Keratinocyte (primary cell): Measurements from ENCODE around the gene GPR158. TPM values are rescaled to one million over a fixed set of nuclear protein-coding genes. Genes with fewer than 3 reads are reported as not detected.

Source experiments
- DNase-seq: peaks from one replicate; pipeline ENCODE4 v3.0.0-alpha.2; 2011; ENCODE audit warnings: low read depth, missing footprints, low spot score
- FAIRE-seq: peaks from 2 replicates; lab custom pipeline; 2011; peaks lifted over from hg19 to GRCh38; lab: Jason Lieb, UNC
- H2AFZ ChIP-seq: 2 replicates; pipeline ENCODE4 v1.6.0; 2012; ENCODE audit warnings: low read length, control low read depth, inconsistent platforms; ENCODE audit not compliant: control insufficient read depth
- H3K27ac ChIP-seq: 2 replicates; pipeline ENCODE4 v1.5.1; 2011; ENCODE audit warnings: low read length; ENCODE audit not compliant: control insufficient read depth, insufficient read depth
- H3K27me3 ChIP-seq: 3 replicates; pipeline ENCODE4 v1.6.0; 2011; ENCODE audit warnings: low read length; ENCODE audit not compliant: control insufficient read depth, insufficient read depth; ENCODE audit errors: extremely low read depth
- H3K36me3 ChIP-seq, 2 experiments: 2 replicates in 1 of 2; 3 replicates in 1 of 2; pipeline ENCODE4 v1.5.1; 2011; ENCODE audit warnings: low read length in 2 of 2, mild to moderate bottlenecking in 1 of 2; ENCODE audit not compliant: control insufficient read depth in 2 of 2, insufficient read depth in 2 of 2; ENCODE audit errors: extremely low read depth in 1 of 2
- H3K4me1 ChIP-seq: 3 replicates; pipeline ENCODE4 v1.5.1; 2011; ENCODE audit warnings: low read length; ENCODE audit not compliant: control insufficient read depth, insufficient read depth; ENCODE audit errors: extremely low read depth
- H3K4me2 ChIP-seq: 3 replicates; pipeline ENCODE4 v1.6.0; 2011; ENCODE audit warnings: low read depth, low read length; ENCODE audit not compliant: control insufficient read depth, insufficient read depth; ENCODE audit errors: extremely low read depth
- H3K4me3 ChIP-seq, 3 experiments: fragments of 200-600 bp in 1 of 3; sonication (generic) in 1 of 3; 2 replicates in 2 of 3; 3 replicates in 1 of 3; pipeline ENCODE4 v1.5.1; 2011 to 2016; ENCODE audit warnings: low read length in 3 of 3, mild to moderate bottlenecking in 3 of 3, control low read depth in 2 of 3, inconsistent platforms in 1 of 3, low read depth in 1 of 3, mixed read lengths in 1 of 3, mixed run types in 1 of 3, moderate library complexity in 1 of 3; ENCODE audit not compliant: control insufficient read depth in 2 of 3, insufficient read depth in 2 of 3; ENCODE audit errors: extremely low read depth in 1 of 3
- H3K79me2 ChIP-seq: 2 replicates; pipeline ENCODE4 v1.6.0; 2012; ENCODE audit warnings: low read length; ENCODE audit not compliant: control insufficient read depth, insufficient read depth
- H3K9ac ChIP-seq: 3 replicates; pipeline ENCODE4 v1.6.0; 2011; ENCODE audit warnings: low read length; ENCODE audit not compliant: control insufficient read depth, insufficient read depth; ENCODE audit errors: extremely low read depth
- H3K9me1 ChIP-seq: 3 replicates; pipeline ENCODE4 v1.6.0; 2011; ENCODE audit warnings: low read length; ENCODE audit not compliant: control insufficient read depth, insufficient read depth; ENCODE audit errors: extremely low read depth
- H3K9me3 ChIP-seq: 2 replicates; pipeline ENCODE4 v1.5.1; 2012; ENCODE audit warnings: low read depth, low read length; ENCODE audit not compliant: control insufficient read depth
- H4K20me1 ChIP-seq: 3 replicates; pipeline ENCODE4 v1.6.0; 2011; ENCODE audit warnings: low read length; ENCODE audit not compliant: control insufficient read depth, insufficient read depth; ENCODE audit errors: extremely low read depth
- CTCF ChIP-seq, 3 experiments: IDR thresholded peaks in 1 of 3; conservative IDR thresholded peaks in 1 of 3; optimal IDR thresholded peaks in 1 of 3; 2 replicates in 2 of 3; 3 replicates in 1 of 3; pipeline versions ENCODE3 to v1.5.1; 2011; ENCODE audit warnings: low read length in 3 of 3, mild to moderate bottlenecking in 3 of 3, moderate library complexity in 2 of 3, control low read depth in 1 of 3, inconsistent platforms in 1 of 3; ENCODE audit not compliant: insufficient read depth in 2 of 3; ENCODE audit errors: extremely low read depth in 1 of 3
- EZH2 ChIP-seq: IDR thresholded peaks from one replicate; pipeline ENCODE4 v1.6.1; 2012; ENCODE audit warnings: inconsistent platforms, mild to moderate bottlenecking, low read length, moderate library complexity
- dilution Hi-C: fragments of 300-500 bp; cut with MboI; formaldehyde crosslinking; loops from one replicate; pipeline ENCODE4 v1.7.0; 2020; ENCODE audit warnings: low sequenced_read_pairs; ENCODE audit not compliant: extremely low pct_ligation_motif_present
- polyA plus RNA-seq, 5 experiments: library from polyadenylated mRNA; depleted of rRNA in 3 of 5; stranded (reverse) in 3 of 5; stranded (forward) in 1 of 5; unstranded in 1 of 5; fragments of >200 nt; gene quantifications; 1 replicate in 1 of 5; 2 replicates in 3 of 5; 3 replicates in 1 of 5; pipeline versions ENCODE4 v1.2.1 to v1.2.3, GENCODE V29; 2011 to 2012; ENCODE audit warnings: missing spikeins in 2 of 5, low read depth in 1 of 5, low replicate concordance in 1 of 5

GPR158 gene
- polyA plus RNA-seq, 1 donor (not counting 4 experiments of a cell fraction or from before 2014, with no cell fraction given): not detected

GRCh38 chr10:25467881-25468280, 293.1 kb downstream of the GPR158 start:
- Histone ChIP-seq H3K79me2 (no peaks in the 10 kb centered on the region), H3K27ac (no peak overlapping the region), H3K27me3 (no peaks in the 10 kb centered on the region), H3K9me3 (no peaks in the 10 kb centered on the region), H3K9ac (no peak overlapping the region), H4K20me1 (no peaks in the 10 kb centered on the region), H3K4me3 (no peak overlapping the region), H3K4me1 (no peaks in the 10 kb centered on the region), H3K4me2 (no peak overlapping the region), H3K9me1 (no peaks in the 10 kb centered on the region), H3K36me3 (no peaks in the 10 kb centered on the region), H2AFZ (no peak overlapping the region)
- dilution Hi-C loops: no loop called here
- FAIRE-seq (no peak), DNase-seq (no peak)
- no peak for TF ChIP-seq CTCF (optimal IDR thresholded peaks at IDR 0.05 in 1 of 3, IDR thresholded peaks at IDR 0.05 in 1 of 3, conservative IDR thresholded peaks at IDR 0.05 in 1 of 3; ENCODE audit: extremely low read depth in 1 of 3, insufficient read depth in 2 of 3, low read length in 3 of 3)
- TF ChIP-seq EZH2: no peak

GRCh38 chr10:25481467-25481866, 306.7 kb downstream of the GPR158 start:
- Histone ChIP-seq H3K27ac (no peak overlapping the region), H3K9ac (no peak overlapping the region), H3K9me1 (no peaks in the 10 kb centered on the region), H3K36me3 (no peaks in the 10 kb centered on the region), H3K4me2 (no peak overlapping the region), H2AFZ (no peak overlapping the region), H3K27me3 (no peaks in the 10 kb centered on the region), H3K4me1 (no peaks in the 10 kb centered on the region), H3K9me3 (no peaks in the 10 kb centered on the region), H3K4me3 (no peak overlapping the region), H3K79me2 (no peaks in the 10 kb centered on the region), H4K20me1 (no peaks in the 10 kb centered on the region)
- dilution Hi-C loops: no loop called here
- DNase-seq (no peak), FAIRE-seq (no peak)
- no peak for TF ChIP-seq EZH2
- no peak for TF ChIP-seq CTCF (optimal IDR thresholded peaks at IDR 0.05 in 1 of 3, IDR thresholded peaks at IDR 0.05 in 1 of 3, conservative IDR thresholded peaks at IDR 0.05 in 1 of 3; ENCODE audit: extremely low read depth in 1 of 3, insufficient read depth in 2 of 3, low read length in 3 of 3)
